IMR-90 (cell line): ENCODE data around the gene SPP1.

Source experiments
- POLR2A ChIP-seq: IDR thresholded peaks from 2 replicates; pipeline ENCODE4 v1.6.1; 2012; ENCODE audit warnings: mild to moderate bottlenecking, low read depth, low read length
- TF ChIP-seq, protein P1 (sequence below): conservative IDR thresholded peaks from 2 replicates; pipeline ENCODE4 v1.5.1; 2012; ENCODE audit warnings: mild to moderate bottlenecking, low read depth, low read length, improper control_type of control experiment
- TF ChIP-seq, protein P2 (sequence below): fragments of 150-350 bp; IDR thresholded peaks from 2 replicates; pipeline ENCODE4 v1.6.1; 2017; ENCODE audit warnings: mild to moderate bottlenecking, antibody characterized with exemption, low read length, low read depth

DNA sequence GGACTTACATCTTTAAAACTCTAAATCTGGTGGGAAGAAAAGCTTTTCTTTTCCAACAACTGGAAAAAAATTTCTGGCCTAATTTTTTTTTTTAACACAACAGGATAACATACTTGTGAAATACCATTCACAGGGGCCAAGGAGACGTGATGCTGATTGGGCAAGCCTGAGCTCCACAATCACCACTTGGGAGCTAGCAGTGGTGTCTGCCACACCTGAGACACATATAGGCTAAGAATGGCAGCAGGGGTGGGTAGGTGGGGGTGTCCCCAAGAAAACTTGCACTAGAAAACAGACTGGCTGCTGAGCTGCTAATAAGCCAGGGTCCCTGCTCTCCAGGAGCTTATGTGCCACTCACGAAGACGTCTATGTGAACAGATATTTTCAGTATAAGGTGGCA is 26.4 kb downstream of the SPP1 start:
- TF ChIP-seq, protein P1, sequence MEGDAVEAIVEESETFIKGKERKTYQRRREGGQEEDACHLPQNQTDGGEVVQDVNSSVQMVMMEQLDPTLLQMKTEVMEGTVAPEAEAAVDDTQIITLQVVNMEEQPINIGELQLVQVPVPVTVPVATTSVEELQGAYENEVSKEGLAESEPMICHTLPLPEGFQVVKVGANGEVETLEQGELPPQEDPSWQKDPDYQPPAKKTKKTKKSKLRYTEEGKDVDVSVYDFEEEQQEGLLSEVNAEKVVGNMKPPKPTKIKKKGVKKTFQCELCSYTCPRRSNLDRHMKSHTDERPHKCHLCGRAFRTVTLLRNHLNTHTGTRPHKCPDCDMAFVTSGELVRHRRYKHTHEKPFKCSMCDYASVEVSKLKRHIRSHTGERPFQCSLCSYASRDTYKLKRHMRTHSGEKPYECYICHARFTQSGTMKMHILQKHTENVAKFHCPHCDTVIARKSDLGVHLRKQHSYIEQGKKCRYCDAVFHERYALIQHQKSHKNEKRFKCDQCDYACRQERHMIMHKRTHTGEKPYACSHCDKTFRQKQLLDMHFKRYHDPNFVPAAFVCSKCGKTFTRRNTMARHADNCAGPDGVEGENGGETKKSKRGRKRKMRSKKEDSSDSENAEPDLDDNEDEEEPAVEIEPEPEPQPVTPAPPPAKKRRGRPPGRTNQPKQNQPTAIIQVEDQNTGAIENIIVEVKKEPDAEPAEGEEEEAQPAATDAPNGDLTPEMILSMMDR: no peak
- TF ChIP-seq, protein P2, sequence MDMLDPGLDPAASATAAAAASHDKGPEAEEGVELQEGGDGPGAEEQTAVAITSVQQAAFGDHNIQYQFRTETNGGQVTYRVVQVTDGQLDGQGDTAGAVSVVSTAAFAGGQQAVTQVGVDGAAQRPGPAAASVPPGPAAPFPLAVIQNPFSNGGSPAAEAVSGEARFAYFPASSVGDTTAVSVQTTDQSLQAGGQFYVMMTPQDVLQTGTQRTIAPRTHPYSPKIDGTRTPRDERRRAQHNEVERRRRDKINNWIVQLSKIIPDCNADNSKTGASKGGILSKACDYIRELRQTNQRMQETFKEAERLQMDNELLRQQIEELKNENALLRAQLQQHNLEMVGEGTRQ: no peak
- no peak for TF ChIP-seq POLR2A
